GM10248 (cell line): ENCODE results near the gene OR4D10.

Source experiments
- CTCF ChIA-PET: fragments of 300-600 bp; sonication (Branson Sonifier 250); formaldehyde crosslinking; extraction: SDS; loops from one replicate; lab custom pipeline; 2021; ENCODE audit warnings: antibody characterized with exemption; lab: Yijun Ruan, JAX
- POLR2A ChIA-PET: fragments of 350-650 bp; sonication (Branson Sonifier 250); formaldehyde crosslinking; extraction: SDS; loops from one replicate; lab custom pipeline; 2020; ENCODE audit warnings: antibody characterized with exemption; lab: Yijun Ruan, JAX
- DNase-seq: peaks from one replicate; pipeline ENCODE4 v3.0.0; 2012; ENCODE audit errors: extremely low spot score
- CTCF ChIP-seq: IDR thresholded peaks from 2 replicates; pipeline ENCODE4 v1.5.1; 2012; ENCODE audit warnings: mild to moderate bottlenecking, low read depth; ENCODE audit errors: extremely low read depth, missing control alignments, control extremely low read depth

The OR4D10 gene

DNA sequence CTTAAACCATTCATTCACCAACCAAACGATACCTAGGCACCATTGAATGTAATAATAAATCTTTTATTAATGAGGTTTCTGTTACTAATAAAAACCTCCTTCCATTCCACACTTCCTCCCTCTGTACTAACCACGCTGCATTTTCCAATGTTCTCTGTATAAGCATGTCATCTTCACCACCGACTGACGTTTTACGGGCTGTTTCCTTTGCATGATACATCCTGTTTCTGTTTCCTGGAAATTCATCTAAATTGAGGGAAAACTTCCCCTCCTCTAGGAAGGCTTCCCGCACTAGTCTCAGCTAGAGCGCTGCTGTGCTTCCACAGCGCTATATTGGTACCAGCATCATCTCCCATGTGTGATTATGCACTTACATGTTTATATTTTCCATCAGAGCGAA lies 2.1 kb downstream of the OR4D10 start:
- POLR2A ChIA-PET = no interaction called here
- TF ChIP-seq CTCF = no peak
- CTCF ChIA-PET = no interaction called here
- no peak for DNase-seq

GRCh38 chr11:59479906-59480305 lies 6.8 kb downstream of the OR4D10 start:
- no peak for TF ChIP-seq CTCF
- POLR2A ChIA-PET = no interaction called here
- no peak for DNase-seq
- CTCF ChIA-PET = no interaction called here

- TF ChIP-seq CTCF = no peak
- ChIA-PET POLR2A (no interaction called here), CTCF (no interaction called here)
- no peak for DNase-seq
Measured at GRCh38 chr11:59480359-59480758, 7.2 kb downstream of the OR4D10 start.

- ChIA-PET CTCF (interaction anchor here (1.2 kb wide), 1 partner anchor 35 kb away, joined by 3 read pairs; no protein-coding TSS in a partner anchor), POLR2A (no interaction called here)
- DNase-seq = no peak
- no peak for TF ChIP-seq CTCF
Measured at GRCh38 chr11:59501931-59502330, 28.8 kb downstream of the OR4D10 start.

DNA sequence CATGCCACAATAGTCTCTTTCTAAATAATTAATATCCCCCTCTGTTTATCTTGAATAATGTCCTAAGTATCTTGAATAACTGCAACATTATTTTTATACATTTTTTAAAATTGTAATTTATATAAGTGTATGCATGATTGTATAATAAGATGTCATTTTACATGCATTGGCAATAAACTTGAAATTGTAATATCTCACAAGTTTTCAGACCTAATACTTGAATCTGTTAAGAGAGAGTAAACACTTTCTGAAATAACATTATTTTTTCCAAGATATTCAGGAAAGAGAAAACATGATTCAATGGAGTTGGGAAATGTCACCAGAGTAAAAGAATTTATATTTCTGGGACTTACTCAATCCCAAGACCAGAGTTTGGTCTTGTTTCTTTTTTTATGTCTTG lies 30.2 kb downstream of the OR4D10 start, which contains the start of gene OR4D11:
Gene OR4D11 (plus strand): TSS at position 301 of the 400 bp plus-strand sequence. CDS start 0 bp downstream, at position 301.
- ChIA-PET POLR2A (no interaction called here), CTCF (no interaction called here)
- no peak for TF ChIP-seq CTCF
- no peak for DNase-seq

GRCh38 chr11:59510941-59511589 lies 38.0 kb downstream of the OR4D10 start, which contains the start of gene OR4D9:
TSS of gene OR4D9 (plus strand) at chr11:59511539. CDS start at chr11:59514913, 3,374 bp downstream.
- TF ChIP-seq CTCF = no peak
- POLR2A ChIA-PET = no interaction called here
- DNase-seq = no peak
- CTCF ChIA-PET = interaction anchor here (1.4 kb wide), 2 partner anchors 11 kb away, joined by 3 to 4 read pairs; no protein-coding TSS in a partner anchor
